ENCODE measurements around the gene LAMB1.
"Not testable (repeated sequence)": the region's sequence is repeated elsewhere in the genome, so short reads cannot be mapped to it uniquely, and the experiment has no call there.

The LAMB1 gene

DNA sequence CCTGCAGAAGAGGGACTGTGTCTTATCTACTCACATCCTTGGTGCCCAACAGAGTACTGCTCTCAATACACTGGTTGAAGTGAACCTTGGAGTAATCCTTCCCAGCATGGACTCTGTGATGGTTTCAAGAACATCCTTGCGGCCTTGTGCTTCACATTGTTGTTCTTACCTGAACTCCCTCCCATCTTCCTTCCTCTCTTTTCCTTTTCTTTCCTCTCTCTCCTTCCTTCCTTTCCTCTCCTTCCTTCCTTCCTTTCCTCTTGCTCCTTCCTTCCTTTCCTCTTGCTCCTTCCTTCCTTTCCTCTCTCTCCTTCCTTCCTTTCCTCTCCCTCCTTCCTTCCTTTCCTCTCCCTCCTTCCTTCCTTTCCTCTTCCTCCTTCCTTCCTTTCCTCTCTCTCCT lies 26.3 kb downstream of the LAMB1 start:
- DNase-seq (ENCODE audit: extremely low spot score, insufficient read length, low read depth): no peak
- FAIRE-seq: no peak

DNA sequence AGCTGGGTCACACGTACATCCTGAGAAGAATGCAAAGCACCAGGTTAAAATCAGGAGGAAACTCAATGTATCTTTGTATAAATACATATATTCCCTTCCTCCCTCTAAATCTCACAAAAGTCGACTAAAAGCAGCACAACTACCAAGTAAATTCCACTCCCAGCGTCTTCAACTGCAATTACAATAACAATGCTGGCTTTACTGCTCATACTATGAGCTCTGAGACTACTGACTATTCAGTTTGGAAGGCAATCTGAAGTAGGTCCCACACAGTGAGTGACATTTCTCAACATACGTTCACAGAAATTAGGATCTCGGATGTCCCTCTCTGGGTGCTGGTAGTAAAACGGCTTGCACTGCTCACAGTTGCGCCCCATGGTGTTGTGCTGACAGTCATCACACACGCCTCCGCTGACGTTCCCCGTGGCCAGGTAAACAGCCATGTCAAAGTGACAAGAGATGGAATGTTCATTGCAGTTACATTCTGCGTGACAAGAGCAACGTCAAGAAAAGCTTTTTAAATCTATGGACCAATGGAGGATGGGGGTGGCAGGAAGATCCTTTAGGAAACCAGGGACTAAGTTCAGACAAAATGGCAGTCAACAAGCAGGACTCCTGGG lies 27.5 kb downstream of the LAMB1 start:
- FAIRE-seq: no peak

DNA sequence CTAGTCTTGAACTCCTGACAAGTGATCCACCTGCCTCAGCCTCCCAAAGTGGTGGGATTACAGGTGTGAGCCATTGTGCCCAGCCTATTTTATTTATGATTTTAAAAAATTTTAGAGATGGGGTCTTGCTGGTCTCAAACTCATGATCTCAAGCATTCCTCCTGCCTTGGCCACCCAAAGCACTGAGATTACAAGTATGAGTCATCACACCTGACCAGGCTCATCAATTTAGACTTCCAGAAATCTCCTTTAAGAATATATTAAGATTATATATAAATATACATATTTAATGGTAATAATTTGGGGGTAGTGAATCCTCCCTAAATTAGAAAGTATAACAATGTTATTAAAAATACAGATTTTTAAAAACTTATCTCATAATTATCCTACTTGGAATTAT lies 29.1 kb downstream of the LAMB1 start:
- no peak for FAIRE-seq
- DNase-seq (ENCODE audit: extremely low spot score, insufficient read length, low read depth): no peak

More for the DNA sequence above, 27.5 kb downstream of the LAMB1 start:
- no peak for DNase-seq (ENCODE audit: extremely low spot score, insufficient read length, low read depth)

DNA sequence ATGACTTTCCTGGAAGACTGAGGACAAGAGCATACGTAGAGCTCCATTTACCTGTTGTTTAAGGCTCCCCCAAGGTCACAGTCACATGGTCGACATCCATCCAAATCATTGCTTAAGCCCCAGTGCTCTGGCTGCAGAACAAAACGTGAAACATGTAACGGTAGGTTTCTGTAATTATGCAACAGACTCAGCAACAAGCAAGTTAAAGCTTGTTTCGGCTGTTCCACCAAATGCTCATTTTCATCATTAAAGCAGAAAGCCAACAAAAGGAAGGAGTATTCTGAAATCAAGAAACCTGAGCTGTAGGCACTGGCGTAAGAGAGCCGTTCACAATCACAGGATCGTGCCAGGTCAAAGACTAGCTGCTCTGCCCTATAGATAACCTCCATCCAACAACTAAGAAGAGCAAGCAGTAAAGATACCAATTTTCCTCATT lies 30.0 kb downstream of the LAMB1 start:
- DNase-seq (ENCODE audit: extremely low spot score, insufficient read length, low read depth): no peak
- FAIRE-seq: no peak

DNA sequence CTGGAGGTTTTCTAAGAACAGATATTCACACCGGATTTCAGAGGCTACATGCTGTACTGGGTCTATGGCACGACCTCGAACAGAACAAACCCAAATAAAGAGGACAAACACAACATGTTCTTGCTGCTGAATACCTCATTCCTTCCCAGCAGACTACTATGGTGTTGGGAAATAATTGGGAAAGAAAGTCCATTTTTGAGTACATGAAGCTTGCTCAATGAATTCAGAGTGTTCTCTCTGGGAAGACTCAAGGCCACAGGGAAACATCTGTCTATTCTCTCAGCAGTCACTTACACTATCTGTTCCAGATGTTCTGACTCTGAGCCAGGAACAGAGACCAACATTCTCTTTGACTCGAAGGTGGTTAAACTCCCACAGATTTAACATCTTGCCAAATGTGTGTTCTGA lies 30.9 kb downstream of the LAMB1 start:
- DNase-seq (ENCODE audit: extremely low spot score, insufficient read length, low read depth) (no peak), FAIRE-seq (no peak)

DNA sequence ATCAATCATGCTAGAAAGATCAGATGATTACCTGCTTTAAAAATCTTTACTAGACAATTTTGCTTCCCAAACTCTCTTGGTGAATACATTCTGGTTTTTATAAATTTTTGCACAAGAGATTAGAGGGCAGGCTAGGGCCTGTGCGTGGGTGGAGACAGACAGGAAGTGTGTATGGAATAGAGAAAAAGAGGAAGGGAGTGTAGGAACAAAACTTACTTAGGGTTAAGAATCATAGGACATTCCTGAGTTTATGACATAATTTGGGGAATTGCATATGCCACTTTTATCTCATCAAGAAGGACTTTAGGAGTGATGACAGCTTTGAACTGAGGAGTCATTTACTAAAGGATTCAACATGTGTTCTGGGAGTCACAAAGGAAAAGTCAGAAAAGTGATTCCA lies 31.3 kb downstream of the LAMB1 start:
- no peak for FAIRE-seq
- no peak for DNase-seq (ENCODE audit: extremely low spot score, insufficient read length, low read depth)

DNA sequence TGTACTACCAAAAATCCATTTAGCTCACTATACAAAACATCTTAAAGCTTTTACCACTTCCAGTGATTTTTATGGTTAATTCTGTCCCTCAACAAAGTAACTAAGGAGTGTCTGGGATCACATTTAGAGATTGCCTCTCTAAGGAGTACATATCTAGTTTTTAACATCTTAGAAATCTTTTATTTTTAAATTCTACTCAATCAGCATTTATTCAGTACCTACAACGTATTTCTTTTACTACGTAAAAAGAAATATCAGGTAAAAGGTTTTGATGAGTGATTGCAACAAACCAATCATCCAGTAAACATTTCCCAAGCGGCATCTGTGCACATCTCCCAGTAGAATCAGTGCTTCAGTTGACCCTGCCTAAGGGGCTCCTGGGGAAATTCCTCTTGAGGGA lies 31.9 kb downstream of the LAMB1 start:
- FAIRE-seq (no peak), DNase-seq (ENCODE audit: extremely low spot score, insufficient read length, low read depth) (no peak)

DNA sequence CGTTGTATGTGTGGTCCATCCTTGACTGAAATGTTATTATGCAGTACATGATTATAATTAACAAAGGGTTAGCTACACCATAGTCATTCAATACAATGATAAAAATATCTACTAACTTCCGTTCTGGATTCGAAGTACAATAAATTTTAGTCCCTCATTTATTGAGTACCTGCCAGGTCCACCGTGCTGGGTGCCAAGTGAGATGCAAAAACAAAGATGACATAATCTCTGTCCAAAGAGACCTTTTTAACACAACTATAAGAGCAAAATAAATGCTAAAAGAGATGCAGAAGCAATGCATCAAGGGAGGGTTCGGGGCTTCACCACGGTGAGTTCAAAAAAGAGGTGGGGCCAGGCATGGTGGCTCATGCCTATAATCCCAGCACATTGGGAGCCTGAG lies 33.1 kb downstream of the LAMB1 start:
- DNase-seq (ENCODE audit: extremely low spot score, insufficient read length, low read depth) (no peak), FAIRE-seq (no peak)

DNA sequence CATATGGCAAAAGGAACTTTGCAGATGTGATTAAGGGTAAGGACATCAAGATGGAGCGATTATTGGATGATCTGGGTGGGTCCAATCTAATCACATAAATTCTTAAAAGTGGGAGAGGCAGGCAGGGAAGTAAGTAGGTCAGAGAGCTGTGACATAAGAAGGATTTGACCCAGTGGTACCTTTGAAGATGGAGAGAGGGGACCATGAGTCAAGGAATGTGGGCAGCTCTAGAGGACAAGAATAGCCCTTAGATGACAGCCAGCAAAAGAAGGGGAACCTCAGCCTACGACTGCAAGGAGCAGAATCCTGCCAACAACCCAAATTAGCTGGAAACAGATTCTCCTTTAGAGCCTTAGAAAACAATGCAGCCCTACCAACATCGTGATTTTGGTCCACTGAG lies 34.5 kb downstream of the LAMB1 start:
- no peak for FAIRE-seq

DNA sequence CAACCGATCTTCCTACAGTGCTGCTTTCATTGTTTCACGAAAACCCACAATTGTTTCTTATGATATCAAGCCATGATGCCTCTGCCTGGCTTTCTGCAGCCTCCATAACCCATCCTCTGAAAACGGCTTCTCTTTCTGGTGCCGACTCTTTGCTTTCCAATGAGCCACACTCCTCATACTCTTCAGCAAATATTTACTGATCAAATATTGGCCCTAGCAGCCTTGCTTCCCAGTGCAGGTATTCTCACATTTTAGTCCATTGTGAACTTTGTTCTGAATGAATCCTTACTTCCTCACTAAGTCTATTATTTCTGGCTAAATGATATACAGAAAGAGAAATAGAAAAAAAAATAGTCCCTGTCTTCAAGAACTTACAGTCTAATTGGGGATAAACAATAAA lies 35.5 kb downstream of the LAMB1 start:
- FAIRE-seq (no peak), DNase-seq (ENCODE audit: extremely low spot score, insufficient read length, low read depth) (no peak)

More for the DNA sequence above, 34.5 kb downstream of the LAMB1 start:
- DNase-seq (ENCODE audit: extremely low spot score, insufficient read length, low read depth): no peak

DNA sequence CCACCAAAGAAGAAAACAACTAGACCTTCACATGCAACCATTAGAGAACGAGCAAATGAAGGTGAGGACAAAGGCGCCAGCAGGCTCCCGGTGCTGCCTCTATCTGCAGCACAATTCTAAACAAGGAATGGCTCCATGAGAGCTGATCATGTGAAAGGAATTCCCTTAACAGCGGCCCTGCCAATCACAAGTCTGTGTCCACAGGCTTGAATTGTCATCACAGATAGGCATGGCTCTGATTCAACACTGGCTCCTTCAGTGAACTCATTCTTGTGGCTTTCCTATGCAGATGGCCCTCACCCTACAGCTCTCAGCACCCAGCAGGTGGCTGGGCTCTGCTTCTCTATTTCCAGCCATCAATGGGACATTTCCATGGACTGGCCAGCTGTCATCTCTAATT lies 36.2 kb downstream of the LAMB1 start:
- DNase-seq (ENCODE audit: extremely low spot score, insufficient read length, low read depth): no peak
- no peak for FAIRE-seq

DNA sequence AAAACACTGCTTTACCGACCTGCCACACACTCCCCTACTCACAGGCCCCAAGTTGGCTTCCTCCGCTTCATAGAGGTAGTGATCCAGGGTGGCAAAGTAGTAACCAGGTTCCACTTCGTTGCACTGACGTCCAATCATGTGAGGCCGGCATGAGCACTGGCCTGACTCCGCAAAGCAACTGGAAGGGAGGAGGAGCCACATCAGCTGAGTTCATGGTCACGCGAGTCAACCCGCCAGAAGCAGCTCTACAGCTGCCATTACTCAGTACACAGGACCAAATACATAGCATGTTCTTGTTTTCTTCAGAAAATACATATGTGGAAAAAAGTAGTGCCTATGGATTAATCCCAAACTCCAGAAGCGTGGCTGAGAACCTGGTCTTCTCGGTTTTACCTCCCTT lies 38.5 kb downstream of the LAMB1 start:
- DNase-seq (ENCODE audit: extremely low spot score, insufficient read length, low read depth): no peak
- no peak for FAIRE-seq

DNA sequence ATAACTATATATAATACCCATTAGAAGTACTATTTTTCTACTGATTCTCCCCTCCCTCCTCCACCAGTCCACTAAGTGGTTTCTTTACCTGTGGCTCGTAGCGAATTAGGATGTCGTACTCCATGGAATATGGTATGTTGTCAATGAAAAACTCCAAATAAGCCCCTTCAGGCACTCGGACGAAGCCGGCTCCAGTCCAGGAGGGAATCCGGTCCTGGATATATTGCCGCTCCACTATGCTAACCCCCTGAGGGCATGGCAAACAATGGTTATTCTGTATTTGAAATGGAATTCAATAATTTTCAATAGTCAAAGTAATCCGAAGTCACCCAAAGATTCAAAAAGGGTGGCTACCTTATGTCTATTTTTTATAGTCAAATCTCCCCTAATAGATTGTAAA lies 40.1 kb downstream of the LAMB1 start:
- no peak for FAIRE-seq
- DNase-seq (ENCODE audit: extremely low spot score, insufficient read length, low read depth): no peak

DNA sequence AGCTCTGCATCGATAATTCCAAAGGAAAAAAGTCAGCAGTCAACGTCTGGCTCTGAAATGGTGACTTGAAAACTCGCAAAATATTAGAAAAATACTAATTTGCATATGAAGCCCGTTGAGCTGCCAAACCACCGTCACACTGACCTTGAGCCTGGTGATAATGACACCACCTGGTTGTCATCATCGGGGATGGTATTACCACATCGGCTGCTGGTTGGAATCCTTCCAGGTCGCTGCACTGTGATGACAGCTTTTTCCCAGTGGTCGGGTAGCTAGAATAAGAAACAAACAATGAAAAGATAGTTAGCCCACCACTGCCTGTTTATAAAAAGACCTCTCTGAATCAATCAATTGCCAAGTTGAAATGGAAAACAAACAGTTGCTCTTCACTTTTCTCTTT lies 41.6 kb downstream of the LAMB1 start:
- DNase-seq (ENCODE audit: extremely low spot score, insufficient read length, low read depth) (no peak), FAIRE-seq (no peak)

DNA sequence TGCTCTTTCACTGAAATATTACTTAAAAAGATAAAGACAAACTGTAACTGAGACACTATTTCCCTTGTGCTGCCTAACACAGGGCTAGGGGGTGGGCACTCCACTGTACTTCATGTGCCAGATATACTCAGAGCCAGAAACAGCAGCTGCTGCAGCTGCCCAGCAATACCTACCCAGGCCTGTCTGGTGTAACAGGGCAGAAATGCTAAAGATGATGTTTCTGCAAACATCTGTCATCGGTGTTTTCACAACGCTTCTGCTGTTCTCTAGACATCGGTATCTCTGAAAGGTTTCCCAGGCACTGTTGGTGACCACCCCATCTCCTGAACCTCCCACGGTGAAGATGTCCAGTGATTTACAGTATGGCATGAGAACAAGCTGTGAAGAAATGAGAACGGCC lies 42.7 kb downstream of the LAMB1 start:
- no peak for DNase-seq (ENCODE audit: extremely low spot score, insufficient read length, low read depth)
- no peak for FAIRE-seq

DNA sequence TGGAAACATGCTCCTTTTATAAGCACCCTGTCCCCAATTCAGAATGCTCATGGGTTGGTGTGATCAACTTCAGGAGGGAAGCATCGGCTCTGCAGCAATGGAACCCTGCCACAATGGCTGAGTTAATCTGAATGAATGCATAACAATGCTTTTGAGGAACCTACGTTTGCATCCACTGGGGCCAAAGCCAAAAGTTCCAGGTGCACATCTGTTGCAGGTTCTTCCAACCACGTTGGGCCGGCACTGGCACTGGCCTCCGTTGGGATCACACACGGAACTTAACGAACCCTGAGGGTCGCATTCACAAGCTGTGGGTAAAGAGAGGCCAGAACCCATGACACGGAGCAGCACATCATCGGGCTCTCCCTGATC lies 43.4 kb downstream of the LAMB1 start:
- no peak for FAIRE-seq
- no peak for DNase-seq (ENCODE audit: extremely low spot score, insufficient read length, low read depth)

DNA sequence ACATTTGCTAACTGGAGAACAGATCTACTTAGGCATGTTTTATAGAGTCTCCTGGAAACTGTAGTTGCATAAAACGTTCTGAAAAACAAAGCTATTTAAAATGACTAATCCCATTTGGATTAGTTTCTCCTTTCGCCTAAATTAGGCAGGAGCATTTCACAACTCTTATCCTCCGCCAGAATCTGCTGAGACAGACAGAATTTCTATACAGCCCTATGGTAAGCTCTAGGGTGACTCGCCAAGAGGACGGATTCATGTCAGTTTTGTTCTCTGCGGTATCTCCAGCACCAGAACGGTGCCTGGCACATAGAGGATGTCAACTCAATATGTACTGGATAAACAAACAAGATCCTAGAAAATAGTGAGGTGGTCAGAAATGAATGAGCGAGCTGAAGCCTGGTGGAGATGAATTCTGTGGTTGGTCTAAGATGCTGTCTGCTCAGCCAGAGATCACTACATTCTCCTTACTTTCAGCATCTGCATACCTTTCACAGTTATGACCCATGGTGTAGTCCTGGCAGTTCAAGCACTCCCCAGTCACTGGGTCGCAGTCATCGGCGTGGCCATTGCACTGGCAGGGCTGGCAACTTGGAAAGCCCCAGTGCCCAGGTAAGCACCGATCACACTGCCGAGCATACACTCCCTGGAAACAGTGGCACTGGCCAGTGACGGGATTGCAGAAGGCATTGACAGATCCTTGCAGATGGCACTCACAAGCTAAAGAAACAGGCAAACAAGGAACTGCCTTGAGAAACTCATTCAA lies 44.0 kb downstream of the LAMB1 start:
- FAIRE-seq: no peak
- DNase-seq (ENCODE audit: extremely low spot score, insufficient read length, low read depth): no peak

DNA sequence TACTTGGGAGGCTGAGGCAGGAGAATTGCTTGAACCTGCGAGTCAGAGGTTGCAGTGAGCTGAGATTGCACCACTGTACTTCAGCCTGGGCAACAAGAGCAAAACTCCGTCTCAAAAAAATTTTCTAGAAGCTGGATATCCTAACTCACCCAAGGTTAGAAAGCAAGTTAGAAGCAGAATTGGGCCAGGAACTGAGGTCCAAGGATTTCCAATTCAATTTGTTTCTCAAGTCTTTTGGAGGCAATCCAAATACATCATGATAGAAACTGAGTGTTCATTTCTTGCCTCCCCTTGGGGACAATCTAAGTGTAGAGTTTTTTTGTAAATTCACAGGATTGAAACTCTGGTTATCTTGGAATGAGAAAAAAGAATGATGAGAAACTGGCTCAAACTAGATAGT lies 45.5 kb downstream of the LAMB1 start:
- DNase-seq (ENCODE audit: extremely low spot score, insufficient read length, low read depth) (no peak), FAIRE-seq (no peak)

DNA sequence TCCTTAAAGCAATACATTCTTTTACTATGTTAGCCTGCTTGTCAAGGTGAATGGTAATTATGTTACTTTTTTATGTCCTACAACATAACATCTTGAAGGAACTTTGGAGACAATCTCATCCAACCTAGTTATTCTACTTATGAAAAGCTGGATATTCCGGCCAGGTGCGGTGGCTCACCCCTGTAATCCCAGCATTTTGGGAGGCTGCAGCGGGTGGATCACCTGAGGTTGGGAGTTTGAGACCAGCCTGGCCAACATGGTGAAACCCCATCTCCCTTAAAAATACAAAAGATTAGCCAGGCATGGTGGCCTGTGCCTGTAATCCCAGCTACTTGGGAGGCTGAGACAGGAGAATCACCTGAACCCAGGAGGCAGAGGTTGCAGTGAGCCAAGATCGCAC lies 46.0 kb downstream of the LAMB1 start:
- FAIRE-seq; DNase-seq (ENCODE audit: extremely low spot score, insufficient read length, low read depth): not testable (repeated sequence)

DNA sequence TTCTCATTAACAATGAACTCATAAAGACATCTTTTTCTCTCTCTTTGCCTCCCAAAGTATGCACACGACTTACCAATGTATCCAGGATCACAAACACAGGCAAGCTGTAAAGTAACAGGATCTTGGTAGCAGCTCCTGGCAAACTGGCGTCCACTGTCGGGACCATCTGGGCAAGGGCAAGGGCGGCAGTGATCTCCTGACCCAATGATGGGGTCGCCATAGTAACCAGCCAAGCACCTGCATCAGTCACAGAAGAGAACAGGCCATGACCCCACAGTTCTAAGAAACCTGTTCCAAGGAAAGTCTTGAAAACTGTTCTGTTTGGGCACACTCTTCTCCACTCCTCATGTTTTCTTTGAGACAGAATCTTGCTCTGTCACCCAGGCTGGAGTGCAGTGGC lies 47.6 kb downstream of the LAMB1 start:
- FAIRE-seq (no peak), DNase-seq (ENCODE audit: extremely low spot score, insufficient read length, low read depth) (no peak)

DNA sequence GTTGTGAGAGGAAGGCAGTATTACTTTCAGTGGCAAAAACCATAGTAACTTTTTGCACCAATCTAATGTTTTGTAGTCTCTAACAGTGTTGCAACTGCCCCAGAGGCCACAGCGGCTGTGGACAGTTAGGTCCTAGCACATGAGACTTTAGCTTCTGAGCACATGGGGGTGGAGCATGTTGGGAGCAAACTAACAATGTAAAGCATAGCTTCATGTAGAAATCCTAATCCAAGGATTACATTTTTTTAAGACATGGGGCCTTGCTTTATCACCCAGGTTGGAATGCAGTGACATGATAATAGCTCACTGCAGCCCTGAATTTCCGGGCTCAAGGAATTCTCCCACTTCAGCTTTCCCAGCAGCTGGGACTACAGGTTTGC lies 49.0 kb downstream of the LAMB1 start:
- no peak for DNase-seq (ENCODE audit: extremely low spot score, insufficient read length, low read depth)
- FAIRE-seq: no peak
